NCI-H774 (cell line): ENCODE results near the gene COX18.

Source experiments
- DNase-seq: peaks from one replicate; lab custom pipeline; 2025; lab: John Stamatoyannopoulos, UW

Gene COX18

GRCh38 chr4:73069338-73070073, at the start of gene COX18:
COX18 (minus strand) TSS chr4:73069716; CDS start chr4:73069649, 67 bp downstream.
- DNase-seq: peak; percentile 97

GRCh38 chr4:73109493-73109892, 40.0 kb upstream of the COX18 start:
- no peak for DNase-seq

GRCh38 chr4:73104695-73105094, 35.2 kb upstream of the COX18 start:
- no peak for DNase-seq

- no peak for DNase-seq
Measured at GRCh38 chr4:73103799-73104503, 34.4 kb upstream of the COX18 start.

- no peak for DNase-seq
Measured at GRCh38 chr4:73099143-73099542, 29.6 kb upstream of the COX18 start.

- no peak for DNase-seq
Measured at GRCh38 chr4:73098713-73099112, 29.2 kb upstream of the COX18 start.

- DNase-seq: no peak
Measured at GRCh38 chr4:73098016-73098415, 28.5 kb upstream of the COX18 start.

- no peak for DNase-seq
Measured at GRCh38 chr4:73092868-73093267, 23.4 kb upstream of the COX18 start.

- DNase-seq: no peak
Measured at GRCh38 chr4:73090738-73091137, 21.2 kb upstream of the COX18 start.

- DNase-seq: no peak
Measured at GRCh38 chr4:73087871-73088270, 18.4 kb upstream of the COX18 start.

- DNase-seq: no peak
Measured at GRCh38 chr4:73086095-73086868, 16.8 kb upstream of the COX18 start.

GRCh38 chr4:73080789-73081188, 11.3 kb upstream of the COX18 start:
- DNase-seq: no peak

GRCh38 chr4:73075832-73076231, 6.3 kb upstream of the COX18 start:
- no peak for DNase-seq

GRCh38 chr4:73070074-73070390, 516 bp upstream of the COX18 start:
- no peak for DNase-seq

GRCh38 chr4:73068491-73069337, 802 bp downstream of the COX18 start:
- no peak for DNase-seq

- no peak for DNase-seq
Measured at GRCh38 chr4:73067971-73068394, 1.5 kb downstream of the COX18 start.

- no peak for DNase-seq
Measured at GRCh38 chr4:73066928-73067327, 2.6 kb downstream of the COX18 start.

- DNase-seq: no peak
Measured at GRCh38 chr4:73066445-73066844, 3.1 kb downstream of the COX18 start.

- no peak for DNase-seq
Measured at GRCh38 chr4:73064536-73064935, 5.0 kb downstream of the COX18 start.

GRCh38 chr4:73055241-73055897, 14.1 kb downstream of the COX18 start:
- no peak for DNase-seq

GRCh38 chr4:73053974-73054480, 15.5 kb downstream of the COX18 start:
- DNase-seq: no peak
